Transverse colon (tissue), 4 donors: ENCODE results near the gene PIK3CB. TPM values are rescaled to one million over a fixed set of nuclear protein-coding genes. Genes with fewer than 3 reads are reported as not detected.

ENCODE experiments used
- DNase-seq: peaks from one replicate; pipeline ENCODE4 v3.0.0-alpha.2; 2019
- H3K27ac ChIP-seq, 4 donors: fragments of 200-600 bp; sonication (generic); 2 replicates each; pipeline ENCODE4 v1.5.1; 2016 to 2018; ENCODE audit warnings: inconsistent platforms in 4 of 4
- H3K27me3 ChIP-seq: fragments of 200-600 bp; sonication (generic); 2 replicates; pipeline ENCODE4 v1.5.1; 2017; ENCODE audit warnings: inconsistent platforms
- H3K36me3 ChIP-seq, 4 donors: fragments of 200-600 bp; sonication (generic); 2 replicates each; pipeline ENCODE4 v1.5.1; 2017 to 2019; ENCODE audit warnings: inconsistent platforms in 4 of 4
- H3K4me1 ChIP-seq, 4 donors: fragments of 200-600 bp; sonication (generic); 2 replicates each; pipeline ENCODE4 v1.5.1; 2017 to 2020; ENCODE audit warnings: inconsistent platforms in 4 of 4
- H3K4me3 ChIP-seq, 4 donors: fragments of 200-600 bp; sonication (generic); 1 replicate in 1 of 4; 2 replicates in 3 of 4; pipeline versions ENCODE4 v1.5.1 to v1.6.1; 2017 to 2019; ENCODE audit warnings: inconsistent platforms in 4 of 4
- H3K9me3 ChIP-seq, 2 donors: fragments of 200-600 bp; sonication (generic); 2 replicates each; pipeline ENCODE4 v1.5.1; 2017 to 2019; ENCODE audit warnings: inconsistent platforms in 2 of 2
- EP300 ChIP-seq: sonication (generic); formaldehyde crosslinking; IDR thresholded peaks from one replicate; pipeline ENCODE4 v1.6.1; 2017; ENCODE audit warnings: antibody characterized with exemption, low read depth
- POLR2A ChIP-seq: fragments of 450-650 bp; IDR thresholded peaks from one replicate; pipeline ENCODE4 v1.6.1; 2016; ENCODE audit warnings: antibody characterized with exemption, mild to moderate bottlenecking, moderate library complexity
- POLR2AphosphoS5 ChIP-seq, 3 donors: sonication (generic); formaldehyde crosslinking; IDR thresholded peaks; one replicate each; pipeline ENCODE4 v1.6.1; 2016; ENCODE audit warnings: antibody characterized with exemption in 3 of 3
- WGBS, 2 donors: methylation state at CpG; one replicate each; pipeline ENCODE4 v1.1.5; 2018; ENCODE audit warnings: low coverage in 1 of 2; 5-methylcytosine and 5-hydroxymethylcytosine counted together
- in situ Hi-C, 4 donors: fragments of 200-750 bp; cut with MboI; loops; one replicate each; pipeline versions ENCODE4 v1.15.0 to v1.15.1; 2017; ENCODE audit warnings: low sequenced_read_pairs in 3 of 4, low pct_ligation_motif_present in 1 of 4, low pct_unique_long_range_greater_than_20kb in 1 of 4
- intact Hi-C: fragments of 100-400 bp; cut with DNase I; formaldehyde crosslinking; loops from one replicate; pipeline ENCODE4 v1.15.1; 2023; ENCODE audit warnings: low total_unique reads
- total RNA-seq, 4 donors: library from RNA; depleted of rRNA; stranded (reverse); fragments of >200 nt; gene quantifications; one replicate each; pipeline ENCODE4 v1.1.0, GENCODE V29; 2016
- TF ChIP-seq, protein P1 (sequence below), 5 experiments: fragments of 200-600 bp in 3 of 5; fragments of 450-650 bp in 2 of 5; sonication (generic) in 3 of 5; IDR thresholded peaks; 1 replicate in 2 of 5; 2 replicates in 3 of 5; pipeline ENCODE4 v1.5.1; 2016 to 2017; ENCODE audit warnings: antibody characterized with exemption in 5 of 5, inconsistent platforms in 3 of 5, mild to moderate bottlenecking in 2 of 5, moderate library complexity in 1 of 5

The PIK3CB gene
- total RNA-seq, 4 donors from 2014 or later = 52.4 to 98.4 (median 76.0) TPM

DNA sequence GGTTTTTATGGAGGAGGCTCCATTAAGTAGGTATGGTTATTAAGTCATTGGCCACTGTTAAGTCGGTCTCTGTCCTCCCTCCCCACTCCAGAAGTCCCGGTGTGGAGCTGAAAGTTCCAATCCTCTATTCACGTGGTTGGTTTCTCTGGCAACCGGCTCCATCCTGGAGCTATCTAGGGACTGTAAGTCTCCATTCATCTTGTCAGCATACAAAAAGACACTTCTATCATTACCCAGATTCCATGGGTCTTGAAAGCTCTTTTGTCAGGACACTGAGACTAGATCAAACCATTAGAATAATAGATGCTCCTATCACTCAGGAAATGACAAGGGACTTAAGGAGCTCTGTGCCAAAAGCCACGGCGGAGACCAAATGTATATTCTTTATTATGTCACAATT, 110.3 kb downstream of the PIK3CB start:
- Histone ChIP-seq H3K9me3 (no peaks in the 10 kb centered on the region), H3K27ac (no peak overlapping the region), H3K4me1 (no peaks in the 10 kb centered on the region), H3K36me3 (no peaks in the 10 kb centered on the region), H3K4me3 (no peak overlapping the region), H3K27me3 (no peaks in the 10 kb centered on the region)
- intact Hi-C loops (no loop called here), in situ Hi-C loops (no loop called here)
- DNase-seq = no peak
- whole genome bisulfite sequencing, 2 donors = 94 to 96% methylated on average over 5 to 6 of the region's 6 CpGs
- no peak for TF ChIP-seq EP300
- TF ChIP-seq POLR2A = no peak
- TF ChIP-seq POLR2AphosphoS5 (IDR thresholded peaks at IDR 0.05) = no peak
- TF ChIP-seq, protein P1, sequence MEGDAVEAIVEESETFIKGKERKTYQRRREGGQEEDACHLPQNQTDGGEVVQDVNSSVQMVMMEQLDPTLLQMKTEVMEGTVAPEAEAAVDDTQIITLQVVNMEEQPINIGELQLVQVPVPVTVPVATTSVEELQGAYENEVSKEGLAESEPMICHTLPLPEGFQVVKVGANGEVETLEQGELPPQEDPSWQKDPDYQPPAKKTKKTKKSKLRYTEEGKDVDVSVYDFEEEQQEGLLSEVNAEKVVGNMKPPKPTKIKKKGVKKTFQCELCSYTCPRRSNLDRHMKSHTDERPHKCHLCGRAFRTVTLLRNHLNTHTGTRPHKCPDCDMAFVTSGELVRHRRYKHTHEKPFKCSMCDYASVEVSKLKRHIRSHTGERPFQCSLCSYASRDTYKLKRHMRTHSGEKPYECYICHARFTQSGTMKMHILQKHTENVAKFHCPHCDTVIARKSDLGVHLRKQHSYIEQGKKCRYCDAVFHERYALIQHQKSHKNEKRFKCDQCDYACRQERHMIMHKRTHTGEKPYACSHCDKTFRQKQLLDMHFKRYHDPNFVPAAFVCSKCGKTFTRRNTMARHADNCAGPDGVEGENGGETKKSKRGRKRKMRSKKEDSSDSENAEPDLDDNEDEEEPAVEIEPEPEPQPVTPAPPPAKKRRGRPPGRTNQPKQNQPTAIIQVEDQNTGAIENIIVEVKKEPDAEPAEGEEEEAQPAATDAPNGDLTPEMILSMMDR (IDR thresholded peaks at IDR 0.05) = no peak

DNA sequence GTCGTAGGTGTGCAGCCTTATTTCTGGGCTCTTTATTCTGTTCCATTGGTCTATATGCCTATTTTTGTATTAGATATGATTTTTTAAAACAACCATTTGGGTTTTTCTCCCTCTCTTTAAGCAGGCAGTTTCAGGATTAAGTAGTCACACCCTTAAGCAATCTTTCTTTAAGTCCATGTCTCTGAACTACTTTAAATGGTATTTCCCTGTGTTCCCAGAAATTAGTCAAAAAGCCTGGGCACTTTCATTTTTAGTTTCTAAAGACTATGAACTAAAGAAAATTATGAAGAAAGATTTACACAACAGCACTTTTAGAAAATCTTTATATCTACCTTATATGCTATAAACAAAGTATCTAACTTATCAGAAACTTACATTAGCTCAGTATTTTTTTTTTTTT, 115.9 kb downstream of the PIK3CB start:
- intact Hi-C loops (no loop called here), in situ Hi-C loops (no loop called here)
- Histone ChIP-seq H3K4me3 (no peak overlapping the region), H3K4me1 (no peaks in the 10 kb centered on the region), H3K27me3 (no peaks in the 10 kb centered on the region), H3K9me3 (no peaks in the 10 kb centered on the region), H3K27ac (no peak overlapping the region), H3K36me3 (no peaks in the 10 kb centered on the region)
- no peak for DNase-seq
- TF ChIP-seq EP300 = no peak
- TF ChIP-seq, protein P1 (IDR thresholded peaks at IDR 0.05) = no peak
- TF ChIP-seq POLR2A = no peak
- TF ChIP-seq POLR2AphosphoS5 (IDR thresholded peaks at IDR 0.05) = no peak
- 75 to 89% methylated on average over 1 of the region's 1 CpG for WGBS, 2 donors

- Histone ChIP-seq H3K9me3 (no peaks in the 10 kb centered on the region), H3K36me3 (peaks cover 0 to 11% (median 0%) of the 10 kb centered on the region in 4 donors), H3K27me3 (no peaks in the 10 kb centered on the region), H3K27ac (no peak overlapping the region), H3K4me3 (no peak overlapping the region), H3K4me1 (no peaks in the 10 kb centered on the region)
- TF ChIP-seq EP300 = no peak
- TF ChIP-seq POLR2A = no peak
- TF ChIP-seq, protein P1 (IDR thresholded peaks at IDR 0.05) = no peak
- no peak for TF ChIP-seq POLR2AphosphoS5 (IDR thresholded peaks at IDR 0.05)
- in situ Hi-C loops = no loop called here
- no peak for DNase-seq
- intact Hi-C loops = no loop called here
- WGBS, 2 donors = 71 to 80% methylated on average over 2 of the region's 2 CpGs
Observed at GRCh38 chr3:138717348-138717747, 117.4 kb downstream of the PIK3CB start.

DNA sequence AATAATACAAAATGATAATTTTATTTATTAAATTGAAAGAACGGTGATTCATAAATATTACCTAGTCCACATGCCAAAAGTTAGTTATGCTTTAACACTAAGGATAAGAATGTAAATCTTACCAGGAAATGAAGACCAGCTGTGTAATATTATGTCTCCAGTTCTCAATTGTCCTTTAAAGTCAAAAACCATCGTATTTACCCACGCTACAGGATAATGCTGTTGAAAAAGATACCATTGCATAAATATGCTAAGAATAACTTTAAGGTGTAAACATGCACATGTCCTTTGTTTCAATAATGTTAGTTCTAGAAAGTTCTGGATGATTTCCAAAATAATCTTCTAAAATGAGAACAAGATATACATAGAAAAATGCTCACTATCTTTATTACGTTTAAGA, 122.6 kb downstream of the PIK3CB start:
- no peak for DNase-seq
- H3K36me3 ChIP-seq = peaks cover 0 to 15% (median 2%) of the 10 kb centered on the region in 4 donors
- 90 to 92% methylated on average over 4 of the region's 4 CpGs for WGBS, 2 donors
- H3K27me3 ChIP-seq = no peaks in the 10 kb centered on the region
- no peaks in the 10 kb centered on the region for H3K4me1 ChIP-seq
- intact Hi-C loops (no loop called here), in situ Hi-C loops (no loop called here)
- TF ChIP-seq, protein P1 (IDR thresholded peaks at IDR 0.05) = no peak
- TF ChIP-seq POLR2AphosphoS5 (IDR thresholded peaks at IDR 0.05) = no peak
- no peak for TF ChIP-seq POLR2A
- TF ChIP-seq EP300 = no peak
- no peaks in the 10 kb centered on the region for H3K9me3 ChIP-seq
- no peak overlapping the region for H3K4me3 ChIP-seq
- H3K27ac ChIP-seq = no peak overlapping the region
